Skin of body (tissue), 2 donors: ENCODE data around the gene THBS2. TPM values are rescaled to one million over a fixed set of nuclear protein-coding genes. Genes with fewer than 3 reads are reported as not detected.
A peak's percentile ranks its signal among the peaks of the same experiment; 100 is the strongest.

Source experiments
- DNase-seq: peaks from one replicate; lab custom pipeline; 2025; lab: John Stamatoyannopoulos, UW
- total RNA-seq: library from RNA; depleted of rRNA; stranded (reverse); fragments of >200 nt; gene quantifications from one replicate; pipeline ENCODE4 v1.2.3, GENCODE V29; 2014

Gene THBS2
- total RNA-seq, 1 donor from 2014 or later = 393 TPM

GRCh38 chr6:169231790-169232506, 21.7 kb downstream of the THBS2 start:
- no peak for DNase-seq

DNA sequence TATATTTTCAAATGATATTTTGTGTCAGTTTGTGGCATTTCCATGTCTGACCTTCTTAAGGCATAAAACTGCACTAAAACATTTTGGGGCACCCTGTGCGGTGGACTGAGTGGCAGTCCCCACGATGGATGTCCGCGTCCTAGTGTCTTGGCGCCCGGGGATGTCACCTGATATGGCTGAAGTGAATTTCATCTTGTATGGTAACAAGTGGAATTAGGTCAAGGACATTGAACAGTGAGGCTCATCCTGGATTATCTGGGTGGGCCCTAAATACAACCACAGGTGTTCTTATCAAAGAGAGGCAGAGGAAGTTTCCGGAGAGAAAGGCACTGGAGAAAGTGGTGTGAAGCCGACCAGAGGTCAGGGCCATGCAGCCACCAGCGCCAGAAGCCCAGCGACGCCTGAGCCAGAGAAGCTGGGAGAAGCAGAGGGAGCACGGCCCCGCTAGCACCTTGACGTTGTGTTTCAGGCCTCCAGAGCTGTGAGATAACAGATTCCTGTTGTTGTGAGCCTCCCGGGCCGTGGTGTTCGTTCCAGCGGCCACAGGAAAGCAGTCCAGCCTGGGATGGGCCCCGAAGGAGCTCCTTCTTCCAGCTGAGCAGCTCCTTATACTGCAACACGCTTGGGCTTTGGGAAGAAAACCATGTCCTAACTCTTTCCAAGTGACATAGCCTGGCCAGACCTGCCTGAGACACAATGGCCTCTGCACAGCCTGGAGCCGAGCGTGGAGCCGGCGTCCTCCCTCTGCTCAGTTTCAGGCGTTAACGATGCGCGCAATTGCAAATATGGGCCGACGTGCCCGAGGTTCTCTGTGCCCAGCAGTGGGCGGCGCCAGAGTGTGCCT, 22.5 kb downstream of the THBS2 start:
- no peak for DNase-seq

GRCh38 chr6:169230322-169230665, 23.4 kb downstream of the THBS2 start:
- no peak for DNase-seq

DNA sequence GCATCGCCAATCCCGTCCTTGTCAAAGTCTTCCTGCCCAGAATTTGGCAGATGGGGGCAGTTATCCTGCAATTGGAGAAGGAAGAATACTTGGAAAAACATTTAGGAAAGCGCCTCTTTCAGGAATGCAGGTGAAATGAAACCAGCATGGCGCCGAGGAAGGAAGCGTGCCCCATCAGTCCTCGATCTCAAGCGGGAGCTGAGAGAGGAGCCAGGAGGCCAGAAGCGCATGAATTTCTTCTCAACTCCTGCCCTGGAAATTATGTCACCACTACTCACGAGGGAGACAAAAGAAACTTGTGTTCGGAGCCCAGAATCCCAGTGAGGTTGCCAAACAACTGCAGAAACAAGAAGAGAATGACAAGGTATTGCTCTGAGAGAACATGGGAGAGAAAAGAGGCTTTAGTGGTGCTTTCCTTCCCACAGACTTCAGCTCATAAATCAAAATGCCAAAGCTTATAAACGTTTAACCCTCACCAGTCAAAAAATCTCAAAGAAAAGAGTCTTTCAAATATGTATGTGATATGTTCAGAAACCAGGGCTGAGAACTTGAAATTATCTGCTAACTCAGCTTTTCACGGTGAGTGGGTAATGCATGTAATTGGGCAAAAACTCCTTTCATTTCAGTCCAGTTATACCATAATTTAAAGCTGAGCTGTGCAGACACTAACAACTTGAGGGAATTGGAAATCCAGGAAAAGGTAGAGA, 23.9 kb downstream of the THBS2 start:
- no peak for DNase-seq

GRCh38 chr6:169227116-169227515, 26.5 kb downstream of the THBS2 start:
- DNase-seq = no peak

DNA sequence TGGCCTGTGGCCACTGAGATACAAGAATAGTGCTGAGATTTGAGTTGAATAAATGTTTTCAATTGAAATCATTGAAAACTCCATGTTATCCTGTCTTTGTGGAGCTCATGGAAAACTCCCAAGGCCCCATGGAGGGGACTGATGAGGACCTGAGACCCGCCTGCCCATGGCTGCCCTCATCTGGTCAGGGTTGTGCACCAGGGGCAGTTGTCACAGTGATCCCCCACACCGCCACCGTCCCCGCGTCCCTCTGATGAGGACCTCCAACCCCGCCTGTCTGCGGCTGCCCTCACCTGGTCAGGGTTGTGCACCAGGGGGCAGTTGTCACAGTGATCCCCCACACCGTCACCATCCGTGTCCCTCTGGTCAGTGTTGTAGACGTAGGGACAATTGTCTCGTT, 27.8 kb downstream of the THBS2 start:
- no peak for DNase-seq

DNA sequence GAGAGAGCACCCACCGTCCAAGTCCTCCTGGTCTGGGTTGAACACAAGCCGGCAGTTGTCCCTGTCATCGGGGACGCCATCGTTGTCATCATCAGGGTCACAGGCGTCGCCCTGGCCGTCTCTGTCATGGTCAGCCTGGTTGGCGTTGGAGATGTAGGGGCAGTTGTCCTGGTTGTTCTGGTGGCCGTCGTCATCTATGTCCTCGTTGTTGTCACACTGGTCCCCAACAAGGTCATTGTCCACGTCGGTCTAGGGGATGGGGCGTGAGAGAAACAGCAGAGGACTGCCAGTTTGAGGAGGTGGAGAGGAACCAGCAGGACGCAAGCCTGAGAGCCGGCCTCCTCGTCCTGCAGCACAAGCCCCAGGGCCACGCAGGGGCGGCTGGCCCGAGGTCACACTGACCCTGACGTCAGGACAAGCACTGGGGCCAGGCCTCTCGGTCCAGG, 28.5 kb downstream of the THBS2 start:
- DNase-seq = no peak

DNA sequence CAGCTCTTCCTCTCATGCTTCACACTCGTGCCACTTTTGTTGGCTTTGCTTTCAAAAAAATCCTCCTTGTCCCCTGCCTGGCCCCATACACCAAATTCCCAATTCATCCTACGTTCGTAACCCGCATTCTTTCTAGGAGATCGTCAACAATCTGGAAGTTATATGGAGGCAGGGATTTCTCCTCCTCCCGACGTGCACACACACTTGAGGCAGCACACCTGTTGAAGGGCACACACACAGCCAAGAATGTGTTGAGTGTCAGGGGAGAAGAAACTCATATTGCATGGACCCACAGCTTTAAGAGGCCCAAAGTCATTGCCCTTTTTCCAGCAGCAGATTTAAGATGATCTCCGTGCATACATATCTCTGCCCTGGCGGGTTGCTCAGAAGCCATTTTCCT, 28.9 kb downstream of the THBS2 start:
- no peak for DNase-seq

GRCh38 chr6:169224185-169224695, 29.4 kb downstream of the THBS2 start:
- DNase-seq = no peak

GRCh38 chr6:169223006-169223405, 30.6 kb downstream of the THBS2 start:
- DNase-seq = no peak

DNA sequence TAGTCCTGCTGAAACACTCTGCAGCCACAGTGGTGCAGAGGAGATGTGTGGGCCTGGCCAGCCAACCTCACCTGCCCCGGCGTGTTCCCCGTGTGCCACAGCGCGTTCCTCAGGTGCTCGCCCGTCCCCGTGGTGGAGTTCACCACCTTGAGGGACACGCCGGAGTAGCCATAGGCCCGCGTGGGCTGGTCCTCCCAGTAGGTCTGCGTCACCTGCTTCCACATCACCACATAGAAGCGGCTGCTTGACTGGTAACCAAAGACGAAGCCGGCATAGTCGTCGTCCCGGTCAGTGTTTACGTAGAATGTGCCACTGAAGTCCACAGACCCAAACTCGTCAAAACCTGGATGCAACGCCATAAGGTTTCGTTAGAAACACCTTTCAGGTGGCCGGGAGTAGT, 31.5 kb downstream of the THBS2 start:
- DNase-seq = no peak

GRCh38 chr6:169221264-169221663, 32.4 kb downstream of the THBS2 start:
- no peak for DNase-seq

- DNase-seq = no peak
Measured at GRCh38 chr6:169220068-169220964, 33.3 kb downstream of the THBS2 start.

GRCh38 chr6:169217972-169218371, 35.7 kb downstream of the THBS2 start:
- DNase-seq = no peak

GRCh38 chr6:169216830-169217229, 36.8 kb downstream of the THBS2 start:
- no peak for DNase-seq

DNA sequence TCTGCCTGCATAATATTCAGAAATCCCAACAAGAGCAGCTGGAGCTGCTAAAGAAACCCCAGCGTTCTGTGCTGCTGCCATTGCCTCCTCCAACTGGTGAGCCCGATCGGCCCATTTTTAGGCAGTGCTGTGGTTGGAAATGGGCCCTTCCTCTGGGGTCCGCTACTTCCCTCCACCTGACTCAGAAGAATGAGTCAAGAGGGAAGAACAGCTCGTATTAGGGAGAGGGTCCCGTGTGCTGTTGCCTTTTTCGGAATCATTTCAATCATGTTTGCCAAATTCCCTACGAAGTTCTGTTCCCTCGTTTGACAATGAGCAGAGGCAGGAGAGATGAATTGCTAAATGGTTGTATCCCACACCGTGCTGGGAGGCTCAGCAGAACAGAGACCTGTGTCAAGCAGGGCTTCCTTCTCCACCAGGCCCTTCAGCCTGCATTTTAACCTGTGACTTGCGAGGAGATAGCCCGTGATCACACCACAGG, 38.4 kb downstream of the THBS2 start:
- no peak for DNase-seq

GRCh38 chr6:169214789-169215188, 38.9 kb downstream of the THBS2 start:
- peak; percentile 77 for DNase-seq

DNA sequence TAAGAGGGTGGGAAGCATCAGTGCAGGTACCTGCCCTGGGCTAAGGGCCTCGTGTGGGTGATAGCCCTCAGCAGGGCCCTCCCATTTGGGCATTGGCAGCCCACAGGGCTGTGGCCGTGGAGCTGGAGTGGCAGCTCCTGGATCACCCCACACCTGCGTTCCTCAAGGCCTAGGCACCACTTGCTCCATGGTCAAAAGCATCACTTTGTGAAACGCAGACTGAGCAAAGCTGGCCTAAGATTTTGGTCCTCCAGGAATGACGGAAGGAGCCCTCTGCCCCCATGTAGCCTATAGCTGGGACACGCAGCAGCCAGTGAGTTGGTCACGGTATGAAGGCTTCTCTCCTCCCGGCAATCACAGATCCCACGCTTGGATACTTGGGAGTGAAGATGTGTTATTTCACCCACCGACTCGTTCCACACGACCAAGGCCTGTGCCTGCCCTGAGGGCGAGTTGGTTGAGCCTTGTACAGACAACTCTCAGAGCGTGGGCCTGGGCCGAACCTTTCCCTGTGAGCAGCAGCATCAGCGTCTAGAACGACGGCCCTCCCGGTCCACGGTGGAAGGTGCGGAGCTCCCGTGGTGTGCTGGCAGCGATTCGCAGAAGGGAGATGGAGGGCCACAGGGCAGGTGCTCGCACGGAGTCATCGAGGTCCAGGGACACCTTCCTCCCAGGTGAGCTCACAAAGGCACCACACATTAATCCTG, 39.7 kb downstream of the THBS2 start:
- no peak for DNase-seq

DNA sequence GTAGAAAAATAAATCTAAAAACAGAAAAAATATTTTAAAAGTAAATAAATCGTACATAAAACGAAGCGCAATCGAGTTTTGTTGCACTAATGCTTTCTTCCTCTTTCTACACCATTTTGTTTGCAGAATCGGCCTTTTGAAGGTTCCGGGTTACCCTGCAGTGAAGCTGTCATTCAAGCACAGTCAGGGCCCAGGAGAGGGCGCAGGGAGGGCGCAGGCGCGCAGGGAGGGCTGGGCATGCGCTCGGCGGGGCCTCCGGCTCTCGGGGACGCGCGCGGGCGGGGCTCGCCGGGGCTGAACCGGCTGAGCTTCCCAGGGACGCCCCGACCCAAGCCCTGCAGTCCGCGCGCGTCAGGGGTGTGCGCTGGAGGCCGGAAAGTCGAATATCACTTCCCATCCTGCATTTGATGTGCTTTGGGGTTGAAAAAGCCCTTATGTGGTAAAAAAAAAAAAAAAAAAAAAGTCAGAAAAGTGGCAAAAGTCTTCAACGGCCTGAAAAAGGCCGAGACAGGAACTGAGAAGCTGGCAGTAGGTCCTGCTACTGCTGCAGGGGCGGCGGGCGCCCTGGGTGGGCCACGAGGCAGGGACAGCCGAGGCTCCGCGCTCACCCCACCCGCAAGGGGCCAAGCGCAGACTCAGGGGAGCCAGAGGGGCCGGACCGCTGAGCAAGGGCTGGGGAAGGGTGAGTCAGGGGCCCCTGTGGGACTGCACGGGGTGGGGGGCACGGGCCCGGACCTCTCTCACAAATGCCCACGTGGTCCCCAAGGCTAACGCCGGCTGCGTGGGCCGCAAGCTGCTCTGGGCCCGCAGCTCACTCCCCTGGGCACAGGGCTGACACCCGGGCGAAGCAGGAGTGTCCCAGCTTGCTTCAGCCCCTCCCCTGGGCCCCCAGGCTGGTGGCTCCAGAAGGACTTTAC, 40.5 kb downstream of the THBS2 start:
- DNase-seq = peak; percentile 85
